T-cell (primary cell): ENCODE results near the gene NPB. TPM values are rescaled to one million over a fixed set of nuclear protein-coding genes. Genes with fewer than 3 reads are reported as not detected.

ENCODE experiments used
- ATAC-seq, 4 experiments: fragments of 200-7000 bp in 3 of 4; fragments of 150-1000 bp in 1 of 4; cut with Tn5 transposase; replicated peaks in 1 of 4; 1 replicate in 3 of 4; 2 replicates in 1 of 4; pipeline ENCODE4 v1.10.0; 2021; ENCODE audit warnings: moderate library complexity in 3 of 4, mild to moderate bottlenecking in 2 of 4, moderate number of reproducible peaks in 1 of 4
- CTCF ChIA-PET, 2 donors: fragments of 300-600 bp; sonication (Branson Sonifier 250); formaldehyde crosslinking; loops; one replicate each; lab custom pipeline; 2022; ENCODE audit warnings: antibody characterized with exemption in 2 of 2; lab: Charles Lee
- POLR2A ChIA-PET, 2 donors: fragments of 300-600 bp; sonication (Branson Sonifier 250); formaldehyde crosslinking; loops; one replicate each; lab custom pipeline; 2022; ENCODE audit warnings: antibody characterized with exemption in 2 of 2; lab: Charles Lee
- DNase-seq, 35 experiments: peaks; one replicate each; pipeline versions ENCODE4 v3.0.0 to v3.0.0-alpha.2; 2013 to 2023
- H3K27ac ChIP-seq: one replicate; pipeline ENCODE4 v1.5.1; 2013; ENCODE audit warnings: low read length
- H3K27me3 ChIP-seq, 2 experiments: replicated peaks in 1 of 2; 1 replicate in 1 of 2; 2 replicates in 1 of 2; pipeline versions ENCODE4 v1.6.1 to v1.7.0; 2013; ENCODE audit warnings: low read length in 1 of 2, mixed read lengths in 1 of 2; ENCODE audit not compliant: control insufficient read depth in 2 of 2, insufficient read depth in 2 of 2; ENCODE audit errors: extremely low read depth in 1 of 2
- H3K36me3 ChIP-seq, 2 donors: 1 replicate in 1 of 2; 2 replicates in 1 of 2; pipeline versions ENCODE4 v1.6.1 to v1.7.0; 2013; ENCODE audit warnings: low read length in 1 of 2; ENCODE audit not compliant: control insufficient read depth in 2 of 2, insufficient read depth in 1 of 2; ENCODE audit errors: extremely low read depth in 1 of 2
- H3K4me1 ChIP-seq, 2 experiments: 1 replicate in 1 of 2; 2 replicates in 1 of 2; pipeline versions ENCODE4 v1.6.1 to v1.7.0; 2013; ENCODE audit warnings: low read length in 2 of 2, mixed read lengths in 1 of 2; ENCODE audit not compliant: insufficient read depth in 2 of 2, control insufficient read depth in 1 of 2; ENCODE audit errors: extremely low read depth in 1 of 2
- H3K4me3 ChIP-seq, 2 donors: 1 replicate in 1 of 2; 2 replicates in 1 of 2; pipeline versions ENCODE4 v1.5.1 to v1.7.0; 2013; ENCODE audit warnings: mild to moderate bottlenecking in 2 of 2, low read length in 1 of 2, moderate library complexity in 1 of 2; ENCODE audit not compliant: control insufficient read depth in 1 of 2; ENCODE audit errors: extremely low read depth in 1 of 2
- H3K9me3 ChIP-seq: 2 replicates; pipeline ENCODE4 v1.7.0; 2013
- H3K27ac Mint-ChIP-seq, 2 donors: one replicate each; pipeline ENCODE4 v1.8.0; 2020 to 2021; ENCODE audit warnings: mild to moderate bottlenecking in 2 of 2, mixed read lengths in 2 of 2
- H3K27me3 Mint-ChIP-seq, 2 donors: one replicate each; pipeline ENCODE4 v1.8.0; 2021 to 2022; ENCODE audit warnings: mixed read lengths in 2 of 2
- H3K36me3 Mint-ChIP-seq: one replicate; pipeline ENCODE4 v1.8.0; 2021; ENCODE audit warnings: mixed read lengths
- H3K4me1 Mint-ChIP-seq, 3 donors: one replicate each; pipeline ENCODE4 v1.8.0; 2020 to 2022; ENCODE audit warnings: mixed read lengths in 3 of 3, mild to moderate bottlenecking in 1 of 3
- H3K4me3 Mint-ChIP-seq, 3 donors: one replicate each; pipeline ENCODE4 v1.8.0; 2020 to 2022; ENCODE audit warnings: mild to moderate bottlenecking in 3 of 3, mixed read lengths in 3 of 3, moderate library complexity in 3 of 3
- H3K9me3 Mint-ChIP-seq, 3 donors: one replicate each; pipeline ENCODE4 v1.8.0; 2020 to 2022; ENCODE audit warnings: mixed read lengths in 3 of 3
- WGBS: methylation state at CpG from one replicate; pipeline ENCODE4 v1.1.5; 2013; ENCODE audit warnings: missing lambda C conversion rate; ENCODE audit not compliant: insufficient coverage; 5-methylcytosine and 5-hydroxymethylcytosine counted together
- total RNA-seq, 35 experiments: library from RNA in 6 of 35; stranded (reverse) in 6 of 35; fragments of 120-200 nt in 1 of 35; gene quantifications; one replicate each; pipeline versions ENCODE4 v1.2.1 to v1.2.4 and lab custom pipeline; 2013 to 2026

The NPB gene
- total RNA-seq, 5 donors from 2014 or later (not counting 1 experiment from before 2014, with no cell fraction given) = 0.16 to 0.51 (median 0.41) TPM

GRCh38 chr17:81920612-81921536 is 18.8 kb downstream of the NPB start:
- ATAC-seq (no peak), DNase-seq (no peak)
- Mint-ChIP-seq H3K36me3 (peaks cover 4% of the 10 kb centered on the region), H3K27me3 (no peaks in the 10 kb centered on the region), H3K4me3 (no peak overlapping the region), H3K27ac (no peak overlapping the region), H3K4me1 (peaks cover 32 to 47% (median 37%) of the 10 kb centered on the region in 3 donors), H3K9me3 (no peaks in the 10 kb centered on the region)
- 88% methylated on average over 25 of the region's 33 CpGs for WGBS
- Histone ChIP-seq H3K27me3 (no peaks in the 10 kb centered on the region), H3K36me3 (peaks cover 3 to 5% of the 10 kb centered on the region in 2 donors), H3K27ac (no peak overlapping the region), H3K4me1 (peaks cover 30 to 49% of the 10 kb centered on the region in 2 experiments), H3K9me3 (no peaks in the 10 kb centered on the region), H3K4me3 (no peak overlapping the region)
- CTCF ChIA-PET = no interaction called here
- POLR2A ChIA-PET = no interaction called here

DNA sequence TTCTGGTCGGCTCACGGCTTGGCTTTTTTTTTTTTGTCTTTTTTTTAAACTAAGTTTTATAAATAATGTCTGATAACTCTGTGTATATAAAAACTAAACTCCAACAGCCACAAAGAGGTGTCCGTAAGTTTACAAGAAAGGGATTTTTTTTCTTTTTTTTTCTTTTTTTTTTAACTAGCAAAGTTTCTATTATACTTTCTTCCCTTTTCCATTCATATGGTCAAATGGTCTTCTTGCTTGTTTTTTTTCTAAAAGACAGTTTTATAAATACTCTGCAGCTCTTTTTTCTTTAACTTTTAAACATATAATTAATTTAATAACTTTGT is 19.5 kb downstream of the NPB start:
- POLR2A ChIA-PET = no interaction called here
- ATAC-seq = no peak
- peaks cover 37 to 50% (median 38%) of the 10 kb centered on the region in 3 donors for H3K4me1 Mint-ChIP-seq

GRCh38 chr17:81921996-81922565 is 20.0 kb downstream of the NPB start:
- POLR2A ChIA-PET = no interaction called here
- DNase-seq (no peak), ATAC-seq (no peak)
- WGBS = 95% methylated on average over 16 of the region's 23 CpGs
- H3K4me1 Mint-ChIP-seq = peaks cover 33 to 48% (median 34%) of the 10 kb centered on the region in 3 donors
- H3K4me3 Mint-ChIP-seq = no peak overlapping the region
- CTCF ChIA-PET = no interaction called here
- H3K9me3 Mint-ChIP-seq = no peaks in the 10 kb centered on the region
- H3K27me3 ChIP-seq = no peaks in the 10 kb centered on the region
- H3K36me3 ChIP-seq = peaks cover 2 to 5% of the 10 kb centered on the region in 2 donors
- H3K27me3 Mint-ChIP-seq = no peaks in the 10 kb centered on the region
- H3K27ac ChIP-seq = no peak overlapping the region
- H3K36me3 Mint-ChIP-seq = no peaks in the 10 kb centered on the region
- no peaks in the 10 kb centered on the region for H3K9me3 ChIP-seq
- H3K4me3 ChIP-seq = no peak overlapping the region
- peaks cover 31 to 47% of the 10 kb centered on the region in 2 experiments for H3K4me1 ChIP-seq
- H3K27ac Mint-ChIP-seq = no peak overlapping the region

More for the DNA sequence above, 19.5 kb downstream of the NPB start:
- peaks cover 2 to 5% of the 10 kb centered on the region in 2 donors for H3K36me3 ChIP-seq
- no peak overlapping the region for H3K4me3 ChIP-seq
- no peak for DNase-seq
- Mint-ChIP-seq H3K4me3 (no peak overlapping the region), H3K36me3 (no peaks in the 10 kb centered on the region), H3K9me3 (no peaks in the 10 kb centered on the region), H3K27me3 (no peaks in the 10 kb centered on the region), H3K27ac (no peak overlapping the region)
- peaks cover 35 to 49% of the 10 kb centered on the region in 2 experiments for H3K4me1 ChIP-seq
- no CpG with 5 or more reads among the region's 3 CpGs for WGBS
- H3K27me3 ChIP-seq = no peaks in the 10 kb centered on the region
- H3K27ac ChIP-seq = no peak overlapping the region
- H3K9me3 ChIP-seq = no peaks in the 10 kb centered on the region
- CTCF ChIA-PET = no interaction called here

- no peak for ATAC-seq
- no peaks in the 10 kb centered on the region for H3K27me3 ChIP-seq
- Mint-ChIP-seq H3K27me3 (no peaks in the 10 kb centered on the region), H3K4me3 (no peak overlapping the region), H3K9me3 (no peaks in the 10 kb centered on the region), H3K27ac (no peak overlapping the region), H3K36me3 (no peaks in the 10 kb centered on the region), H3K4me1 (peaks cover 29 to 44% (median 31%) of the 10 kb centered on the region in 3 donors)
- 97% methylated on average over 49 of the region's 58 CpGs for WGBS
- no peaks in the 10 kb centered on the region for H3K9me3 ChIP-seq
- H3K4me3 ChIP-seq = no peak overlapping the region
- H3K4me1 ChIP-seq = peaks cover 28 to 43% of the 10 kb centered on the region in 2 experiments
- no peak overlapping the region for H3K27ac ChIP-seq
- ChIA-PET CTCF (no interaction called here), POLR2A (no interaction called here)
- DNase-seq = no peak
- H3K36me3 ChIP-seq = peaks cover 2 to 5% of the 10 kb centered on the region in 2 donors
Observed at GRCh38 chr17:81922566-81923301, 20.7 kb downstream of the NPB start.

GRCh38 chr17:81923302-81924260 is 21.5 kb downstream of the NPB start:
- H3K27ac Mint-ChIP-seq = no peak overlapping the region
- DNase-seq (peak in 1 of 35 experiments; percentile 44), ATAC-seq (no peak)
- peaks cover 22 to 39% (median 25%) of the 10 kb centered on the region in 3 donors for H3K4me1 Mint-ChIP-seq
- ChIA-PET CTCF (no interaction called here), POLR2A (no interaction called here)
- Histone ChIP-seq H3K4me3 (peak overlapping the region in 1 of 2 donors; percentile 10), H3K4me1 (peaks cover 23 to 43% of the 10 kb centered on the region in 2 experiments), H3K9me3 (no peaks in the 10 kb centered on the region), H3K27ac (no peak overlapping the region), H3K27me3 (peaks cover 0 to 6% of the 10 kb centered on the region in 2 experiments), H3K36me3 (peaks cover 2 to 5% of the 10 kb centered on the region in 2 donors)
- WGBS = 79% methylated on average over 26 of the region's 32 CpGs
- no peaks in the 10 kb centered on the region for H3K36me3 Mint-ChIP-seq
- H3K9me3 Mint-ChIP-seq = no peaks in the 10 kb centered on the region
- peak overlapping the region in 1 of 3 donors; percentile 39 for H3K4me3 Mint-ChIP-seq
- H3K27me3 Mint-ChIP-seq = peaks cover 0 to under 1% of the 10 kb centered on the region in 2 donors
